ENCODE data around the gene CRYL1.
A peak's percentile ranks its signal among the peaks of the same experiment; 100 is the strongest.

Gene CRYL1

DNA sequence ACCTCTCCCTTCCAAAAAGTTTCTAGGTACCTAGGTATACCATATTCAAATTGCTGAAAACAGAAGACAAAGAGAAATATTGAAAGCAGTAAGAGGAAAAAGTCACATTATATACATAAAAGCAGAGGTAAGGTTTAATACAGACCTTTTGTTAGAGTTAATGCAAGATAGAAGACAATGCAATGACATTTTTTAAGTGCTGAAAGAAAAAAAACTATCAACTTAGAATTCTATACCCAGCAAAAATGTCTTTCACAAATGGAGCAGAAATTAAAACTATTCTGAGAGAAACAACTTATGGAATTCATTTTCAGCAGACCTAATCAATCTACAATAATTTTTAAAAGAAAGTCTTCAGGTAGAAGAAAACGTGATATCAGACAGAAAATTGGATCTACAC, 77.2 kb downstream of the CRYL1 start:
- no peak overlapping the region for H3K4me3 ChIP-seq (ENCODE audit: control insufficient read depth, low read depth, low read length)
- TF ChIP-seq, protein P1, sequence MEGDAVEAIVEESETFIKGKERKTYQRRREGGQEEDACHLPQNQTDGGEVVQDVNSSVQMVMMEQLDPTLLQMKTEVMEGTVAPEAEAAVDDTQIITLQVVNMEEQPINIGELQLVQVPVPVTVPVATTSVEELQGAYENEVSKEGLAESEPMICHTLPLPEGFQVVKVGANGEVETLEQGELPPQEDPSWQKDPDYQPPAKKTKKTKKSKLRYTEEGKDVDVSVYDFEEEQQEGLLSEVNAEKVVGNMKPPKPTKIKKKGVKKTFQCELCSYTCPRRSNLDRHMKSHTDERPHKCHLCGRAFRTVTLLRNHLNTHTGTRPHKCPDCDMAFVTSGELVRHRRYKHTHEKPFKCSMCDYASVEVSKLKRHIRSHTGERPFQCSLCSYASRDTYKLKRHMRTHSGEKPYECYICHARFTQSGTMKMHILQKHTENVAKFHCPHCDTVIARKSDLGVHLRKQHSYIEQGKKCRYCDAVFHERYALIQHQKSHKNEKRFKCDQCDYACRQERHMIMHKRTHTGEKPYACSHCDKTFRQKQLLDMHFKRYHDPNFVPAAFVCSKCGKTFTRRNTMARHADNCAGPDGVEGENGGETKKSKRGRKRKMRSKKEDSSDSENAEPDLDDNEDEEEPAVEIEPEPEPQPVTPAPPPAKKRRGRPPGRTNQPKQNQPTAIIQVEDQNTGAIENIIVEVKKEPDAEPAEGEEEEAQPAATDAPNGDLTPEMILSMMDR (conservative IDR thresholded peaks at IDR 0.05; ENCODE audit: control insufficient read depth, insufficient read depth, low read depth, low read length), result no peak
- no peak for DNase-seq (ENCODE audit: low read depth)

DNA sequence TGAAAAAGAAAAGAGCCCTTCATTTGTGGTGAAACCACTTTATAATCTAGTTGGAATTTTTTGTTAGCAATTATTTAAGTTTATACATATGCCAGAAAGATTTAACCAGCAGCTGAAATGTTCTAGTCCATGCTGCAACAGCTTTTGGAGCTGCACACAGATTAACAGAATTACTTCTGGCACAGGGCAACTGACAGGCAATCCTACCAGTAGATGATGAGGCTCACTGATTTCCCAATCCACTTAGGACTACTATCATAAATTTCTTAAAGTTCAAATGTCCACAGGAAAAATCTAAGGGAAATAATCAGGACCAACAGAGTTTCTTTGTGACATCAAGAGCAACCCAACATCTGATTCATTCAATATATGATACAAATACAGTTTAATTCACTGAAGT, 78.8 kb downstream of the CRYL1 start:
- DNase-seq (ENCODE audit: low read depth), result peak; percentile 79
- TF ChIP-seq, protein P1 (conservative IDR thresholded peaks at IDR 0.05; ENCODE audit: control insufficient read depth, insufficient read depth, low read depth, low read length), result no peak
- H3K4me3 ChIP-seq (ENCODE audit: control insufficient read depth, low read depth, low read length), result no peak overlapping the region

DNA sequence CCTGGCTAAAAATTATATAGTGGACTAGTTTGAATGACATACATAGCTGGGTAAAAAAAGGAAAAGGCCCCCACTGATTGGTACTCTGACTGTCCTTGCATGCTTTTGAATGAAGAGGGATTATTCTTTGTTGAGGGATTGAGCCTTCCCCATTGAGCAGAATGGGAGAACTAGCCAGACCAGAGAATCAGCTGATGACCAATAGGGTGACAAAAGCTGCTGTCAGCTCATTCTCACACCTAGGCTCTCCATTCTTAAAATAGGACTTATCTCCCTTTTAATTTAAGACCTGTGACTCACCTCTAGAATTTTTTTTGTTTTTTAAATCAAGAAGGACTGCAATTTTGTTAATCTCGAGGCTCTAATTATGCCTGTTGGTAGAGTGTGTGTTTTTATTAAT, 79.3 kb downstream of the CRYL1 start:
- TF ChIP-seq, protein P1 (conservative IDR thresholded peaks at IDR 0.05; ENCODE audit: control insufficient read depth, insufficient read depth, low read depth, low read length), result no peak
- no peak overlapping the region for H3K4me3 ChIP-seq (ENCODE audit: control insufficient read depth, low read depth, low read length)
- DNase-seq (ENCODE audit: low read depth), result no peak

DNA sequence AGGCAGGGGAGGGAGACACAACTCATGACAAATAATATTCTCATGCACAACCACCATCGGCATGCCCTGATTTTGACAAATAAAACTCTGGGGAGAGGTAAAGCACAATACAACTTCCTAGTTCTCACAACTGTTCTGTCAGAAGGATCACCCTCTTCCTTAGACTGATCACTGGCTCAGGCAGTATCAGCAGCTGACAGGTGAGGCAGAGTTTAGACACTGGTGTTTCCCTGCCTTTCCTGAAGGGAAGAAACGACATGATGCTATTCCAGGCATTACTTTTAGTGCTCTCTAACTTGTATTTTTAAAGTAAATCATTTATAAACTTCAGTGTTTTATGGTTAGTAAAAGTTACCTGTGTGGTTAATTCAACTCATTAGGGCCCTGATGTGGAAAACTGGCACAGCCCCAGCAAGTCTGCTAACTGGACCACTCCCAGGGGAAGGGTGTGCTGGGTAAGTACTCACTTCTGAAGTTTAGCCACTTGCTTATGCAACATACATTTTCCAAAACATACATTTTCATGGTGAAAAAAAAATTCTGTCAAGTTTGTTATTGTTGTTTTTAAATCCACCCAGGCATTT, 82.8 kb downstream of the CRYL1 start:
- TF ChIP-seq, protein P1 (conservative IDR thresholded peaks at IDR 0.05; ENCODE audit: control insufficient read depth, insufficient read depth, low read depth, low read length), result no peak
- no peak for DNase-seq (ENCODE audit: low read depth)
- no peak overlapping the region for H3K4me3 ChIP-seq (ENCODE audit: control insufficient read depth, low read depth, low read length)

DNA sequence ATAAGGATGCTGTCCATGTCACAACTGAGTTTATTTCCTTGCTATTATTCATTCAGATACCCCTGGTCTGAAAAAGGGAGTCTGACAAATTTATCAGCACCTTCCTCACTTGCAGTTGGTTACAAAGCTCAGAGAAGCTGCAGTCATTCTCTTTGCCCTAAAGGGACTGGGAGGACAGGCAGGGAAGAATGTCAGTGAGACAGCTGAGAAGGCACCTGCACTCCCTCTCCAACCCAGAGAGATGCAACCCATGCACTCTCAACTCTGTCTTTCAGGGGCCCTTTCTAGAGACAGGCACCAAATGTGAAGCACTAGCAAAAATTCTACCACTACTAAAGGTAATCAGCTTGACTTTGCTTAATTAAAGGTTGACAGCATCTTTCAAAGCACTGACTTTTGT, 83.3 kb downstream of the CRYL1 start:
- DNase-seq (ENCODE audit: low read depth), result no peak
- no peak overlapping the region for H3K4me3 ChIP-seq (ENCODE audit: control insufficient read depth, low read depth, low read length)
- TF ChIP-seq, protein P1 (conservative IDR thresholded peaks at IDR 0.05; ENCODE audit: control insufficient read depth, insufficient read depth, low read depth, low read length), result no peak

DNA sequence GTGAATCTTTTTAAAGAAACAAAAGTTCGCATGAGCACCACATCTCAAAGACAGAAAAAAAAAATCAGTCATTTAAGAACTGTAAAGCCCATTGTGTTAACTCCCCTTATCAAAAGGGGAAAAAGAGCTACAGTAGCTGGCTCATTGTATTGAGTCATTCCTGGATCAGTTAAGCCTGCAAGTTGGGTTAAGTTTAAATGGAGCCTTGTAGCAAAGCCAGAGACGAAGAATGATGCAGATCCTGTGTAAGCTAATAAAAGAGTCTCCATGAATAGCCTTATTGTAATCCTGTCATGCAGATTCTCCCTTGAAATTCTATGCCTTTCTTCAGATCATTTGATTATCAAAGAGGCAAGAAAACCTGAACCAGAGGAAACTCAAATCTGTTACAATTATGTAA, 83.8 kb downstream of the CRYL1 start:
- H3K4me3 ChIP-seq (ENCODE audit: control insufficient read depth, low read depth, low read length), result no peak overlapping the region
- TF ChIP-seq, protein P1 (conservative IDR thresholded peaks at IDR 0.05; ENCODE audit: control insufficient read depth, insufficient read depth, low read depth, low read length), result no peak
- DNase-seq (ENCODE audit: low read depth), result peak; percentile 64

DNA sequence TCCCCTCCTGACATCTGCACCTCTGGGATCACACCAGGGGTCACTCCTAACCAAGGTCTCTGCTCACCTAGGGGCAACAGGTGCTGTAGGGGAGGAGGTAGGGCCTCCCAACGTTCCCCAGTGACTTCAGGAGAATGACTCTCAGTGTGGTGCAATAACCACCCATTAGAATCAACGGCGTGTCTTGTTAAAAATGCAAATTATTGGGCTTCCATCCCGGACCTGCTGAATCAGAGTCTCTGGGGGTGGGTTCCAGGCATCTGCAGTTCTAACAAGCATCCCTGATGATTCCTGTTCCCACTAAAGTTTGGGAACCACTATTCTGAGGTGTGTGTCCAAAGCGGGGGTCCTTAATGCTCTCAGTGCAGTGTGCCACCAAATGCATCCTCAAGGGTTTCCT, 84.6 kb downstream of the CRYL1 start:
- no peak for DNase-seq (ENCODE audit: low read depth)
- no peak overlapping the region for H3K4me3 ChIP-seq (ENCODE audit: control insufficient read depth, low read depth, low read length)
- TF ChIP-seq, protein P1 (conservative IDR thresholded peaks at IDR 0.05; ENCODE audit: control insufficient read depth, insufficient read depth, low read depth, low read length), result no peak

All from fibroblast of mammary gland (primary cell).